RWPE2 (cell line): ENCODE measurements around the gene PRRC2B.

ENCODE experiments used
- ATAC-seq: fragments of 200-7000 bp; cut with Tn5 transposase; 3 replicates; pipeline ENCODE4 v1.9.1; 2021; ENCODE audit warnings: low read depth
- DNase-seq: peaks from one replicate; pipeline ENCODE4 v3.0.0-alpha.2; 2020; ENCODE audit warnings: low spot score
- H3K27ac ChIP-seq: fragments of 450-650 bp; 2 replicates; pipeline ENCODE4 v1.5.1; 2017; ENCODE audit warnings: mild to moderate bottlenecking; ENCODE audit not compliant: poor library complexity, severe bottlenecking
- H3K27me3 ChIP-seq: fragments of 250-450 bp; sonication (Bioruptor Pico); 2 replicates; pipeline ENCODE4 v1.5.1; 2021; ENCODE audit warnings: mild to moderate bottlenecking, moderate library complexity; ENCODE audit not compliant: insufficient read depth, poor library complexity, severe bottlenecking
- H3K36me3 ChIP-seq: fragments of 250-450 bp; sonication (Bioruptor Pico); 2 replicates; pipeline ENCODE4 v1.5.1; 2020; ENCODE audit warnings: low read depth, mild to moderate bottlenecking, moderate library complexity
- H3K4me1 ChIP-seq: fragments of 250-450 bp; sonication (Bioruptor Pico); 2 replicates; pipeline ENCODE4 v1.5.1; 2021; ENCODE audit warnings: mild to moderate bottlenecking, moderate library complexity; ENCODE audit not compliant: insufficient read depth, poor library complexity, severe bottlenecking
- H3K4me3 ChIP-seq: fragments of 250-450 bp; sonication (Bioruptor Pico); 2 replicates; pipeline ENCODE4 v1.5.1; 2021; ENCODE audit warnings: mild to moderate bottlenecking, moderate library complexity; ENCODE audit not compliant: severe bottlenecking
- H3K9me3 ChIP-seq: fragments of 250-450 bp; sonication (Bioruptor Pico); 2 replicates; pipeline ENCODE4 v1.5.1; 2021; ENCODE audit warnings: mild to moderate bottlenecking, moderate library complexity; ENCODE audit not compliant: severe bottlenecking
- TF ChIP-seq, protein P1 (sequence below): fragments of 450-650 bp; IDR thresholded peaks from one replicate; pipeline ENCODE4 v1.5.1; 2017; ENCODE audit warnings: mild to moderate bottlenecking, moderate library complexity; ENCODE audit not compliant: poor library complexity, severe bottlenecking

PRRC2B gene

DNA sequence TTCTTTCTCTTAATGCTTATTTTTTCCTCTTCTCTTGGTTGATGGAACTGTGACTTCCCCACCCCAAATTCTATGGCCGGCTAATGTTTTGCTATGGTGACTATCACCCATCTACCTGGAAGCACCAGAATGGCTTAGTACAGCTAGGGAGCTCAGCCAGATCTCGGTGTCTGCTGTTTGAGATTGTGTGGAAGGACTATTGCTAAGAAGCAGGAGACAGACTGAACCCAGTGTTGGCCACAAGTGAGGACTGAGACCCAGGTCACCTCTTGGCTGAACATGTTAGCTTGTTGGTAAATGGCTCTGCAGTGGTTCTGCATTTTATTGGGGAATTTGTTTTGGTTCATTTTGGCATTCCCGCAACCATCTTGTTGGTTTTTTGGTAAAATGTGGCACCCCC lies 2.7 kb downstream of the PRRC2B start:
- Histone ChIP-seq H3K27me3 (no peaks in the 10 kb centered on the region), H3K4me1 (peaks cover 43% of the 10 kb centered on the region), H3K4me3 (no peak overlapping the region), H3K36me3 (no peaks in the 10 kb centered on the region; the same call in 1 of the 2 replicates), H3K9me3 (no peaks in the 10 kb centered on the region), H3K27ac (peak overlapping the region; percentile 97)
- ATAC-seq (no peak), DNase-seq (no peak)
- TF ChIP-seq, protein P1, sequence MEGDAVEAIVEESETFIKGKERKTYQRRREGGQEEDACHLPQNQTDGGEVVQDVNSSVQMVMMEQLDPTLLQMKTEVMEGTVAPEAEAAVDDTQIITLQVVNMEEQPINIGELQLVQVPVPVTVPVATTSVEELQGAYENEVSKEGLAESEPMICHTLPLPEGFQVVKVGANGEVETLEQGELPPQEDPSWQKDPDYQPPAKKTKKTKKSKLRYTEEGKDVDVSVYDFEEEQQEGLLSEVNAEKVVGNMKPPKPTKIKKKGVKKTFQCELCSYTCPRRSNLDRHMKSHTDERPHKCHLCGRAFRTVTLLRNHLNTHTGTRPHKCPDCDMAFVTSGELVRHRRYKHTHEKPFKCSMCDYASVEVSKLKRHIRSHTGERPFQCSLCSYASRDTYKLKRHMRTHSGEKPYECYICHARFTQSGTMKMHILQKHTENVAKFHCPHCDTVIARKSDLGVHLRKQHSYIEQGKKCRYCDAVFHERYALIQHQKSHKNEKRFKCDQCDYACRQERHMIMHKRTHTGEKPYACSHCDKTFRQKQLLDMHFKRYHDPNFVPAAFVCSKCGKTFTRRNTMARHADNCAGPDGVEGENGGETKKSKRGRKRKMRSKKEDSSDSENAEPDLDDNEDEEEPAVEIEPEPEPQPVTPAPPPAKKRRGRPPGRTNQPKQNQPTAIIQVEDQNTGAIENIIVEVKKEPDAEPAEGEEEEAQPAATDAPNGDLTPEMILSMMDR: no peak

- no peaks in the 10 kb centered on the region; the same call in 1 of the 2 replicates for H3K36me3 ChIP-seq
- TF ChIP-seq, protein P1: no peak
- peak; percentile 44 for ATAC-seq
- peaks cover 49% of the 10 kb centered on the region for H3K4me1 ChIP-seq
- no peak overlapping the region for H3K4me3 ChIP-seq
- no peaks in the 10 kb centered on the region for H3K27me3 ChIP-seq
- DNase-seq: no peak
- H3K27ac ChIP-seq: peak overlapping the region; percentile 97
- H3K9me3 ChIP-seq: no peaks in the 10 kb centered on the region
Measured at GRCh38 chr9:131397100-131397790, 3.4 kb downstream of the PRRC2B start.

- peak; percentile 13; the same call in 1 of the 3 replicates for ATAC-seq
- TF ChIP-seq, protein P1: no peak
- Histone ChIP-seq H3K4me3 (no peak overlapping the region), H3K4me1 (peaks cover 54% of the 10 kb centered on the region), H3K36me3 (no peaks in the 10 kb centered on the region; the same call in 1 of the 2 replicates), H3K27ac (peak overlapping the region; percentile 97), H3K27me3 (no peaks in the 10 kb centered on the region), H3K9me3 (no peaks in the 10 kb centered on the region)
- no peak for DNase-seq
Measured at GRCh38 chr9:131398204-131398603, 4.3 kb downstream of the PRRC2B start.

DNA sequence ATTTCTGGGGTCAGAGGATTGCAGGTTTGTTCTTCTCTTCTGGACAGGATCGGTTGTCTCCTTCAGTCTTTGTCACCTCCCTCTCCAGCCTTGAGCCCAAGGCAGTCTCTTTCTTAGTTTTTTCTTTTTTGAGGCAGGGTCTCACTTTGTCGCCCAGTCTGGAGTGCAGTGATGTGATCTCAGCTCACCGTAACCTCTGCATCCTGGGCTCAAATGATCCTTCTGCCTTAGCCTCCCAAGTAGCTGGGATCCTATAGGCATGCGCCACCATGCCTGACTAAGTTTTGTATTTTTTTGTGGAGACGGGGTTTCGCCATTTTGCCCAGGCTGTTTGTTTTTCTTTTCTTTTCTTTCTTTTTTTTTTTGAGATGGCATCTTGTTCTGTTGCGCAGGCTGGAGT lies 6.1 kb downstream of the PRRC2B start:
- TF ChIP-seq, protein P1: no peak
- Histone ChIP-seq H3K4me3 (no peak overlapping the region), H3K4me1 (peaks cover 65% of the 10 kb centered on the region), H3K27ac (peak overlapping the region; percentile 97), H3K36me3 (peaks cover 11% of the 10 kb centered on the region), H3K9me3 (no peaks in the 10 kb centered on the region), H3K27me3 (no peaks in the 10 kb centered on the region)
- no peak for ATAC-seq
- no peak for DNase-seq

- peak overlapping the region; percentile 97 for H3K27ac ChIP-seq
- peaks cover 11% of the 10 kb centered on the region for H3K36me3 ChIP-seq
- H3K27me3 ChIP-seq: no peaks in the 10 kb centered on the region
- H3K9me3 ChIP-seq: no peaks in the 10 kb centered on the region
- TF ChIP-seq, protein P1: no peak
- no peak overlapping the region for H3K4me3 ChIP-seq
- H3K4me1 ChIP-seq: peaks cover 71% of the 10 kb centered on the region
- DNase-seq: no peak
- no peak for ATAC-seq
Measured at GRCh38 chr9:131400627-131401026, 6.7 kb downstream of the PRRC2B start.
